GM21526 (cell line): ENCODE measurements around the gene C5orf34.

Source experiments
- ATAC-seq: cut with Tn5 transposase; IDR thresholded peaks from one replicate; pipeline ENCODE4 v1.9.1; 2021; ENCODE audit warnings: moderate library complexity; ENCODE audit not compliant: unreplicated experiment, low FRiP score

Gene C5orf34

GRCh38 chr5:43437062-43437660 lies 77.8 kb downstream of the C5orf34 start:
- ATAC-seq = no peak
